Neural cell (in vitro differentiated cells): Measurements from ENCODE around the gene EIF4B. TPM values are rescaled to one million over a fixed set of nuclear protein-coding genes. Genes with fewer than 3 reads are reported as not detected.

ENCODE experiments used
- H2AFZ ChIP-seq: fragments of 200-600, 300-800 bp; sonication (generic), shearing (Covaris generic); 2 replicates; pipeline ENCODE4 v1.6.0; 2014; ENCODE audit warnings: low read depth, mild to moderate bottlenecking, antibody characterized with exemption, low read length, moderate library complexity
- H3F3A ChIP-seq: fragments of 200-600 bp; shearing (Covaris generic); 2 replicates; pipeline ENCODE4 v1.6.1; 2016; ENCODE audit warnings: mild to moderate bottlenecking, moderate library complexity, mixed read lengths, antibody characterized with exemption, low read length; ENCODE audit not compliant: insufficient read depth, poor library complexity, severe bottlenecking
- H3K27ac ChIP-seq: fragments of 200-600, 300-800 bp; sonication (generic), shearing (Covaris generic); 2 replicates; pipeline ENCODE4 v1.5.1; 2014; ENCODE audit warnings: mild to moderate bottlenecking, low read length, moderate library complexity
- H3K27me3 ChIP-seq: fragments of 300-800, 200-600 bp; sonication (generic), shearing (Covaris generic); 2 replicates; pipeline ENCODE4 v1.6.0; 2014; ENCODE audit warnings: mild to moderate bottlenecking, low read depth, low read length, moderate library complexity; ENCODE audit not compliant: insufficient read depth
- H3K36me3 ChIP-seq: fragments of 300-800, 200-600 bp; sonication (generic), shearing (Covaris generic); 2 replicates; pipeline ENCODE4 v1.5.1; 2014; ENCODE audit warnings: mild to moderate bottlenecking, antibody characterized with exemption, low read length, moderate library complexity; ENCODE audit not compliant: insufficient read depth
- H3K4me2 ChIP-seq: fragments of 300-800, 200-600 bp; sonication (generic), shearing (Covaris generic); 2 replicates; pipeline ENCODE4 v1.6.0; 2014; ENCODE audit warnings: mild to moderate bottlenecking, low read length
- H3K4me3 ChIP-seq: fragments of 300-800, 200-600 bp; sonication (generic), shearing (Covaris generic); 2 replicates; pipeline ENCODE4 v1.5.1; 2014; ENCODE audit warnings: mild to moderate bottlenecking, low read length, moderate library complexity
- H3K79me2 ChIP-seq: fragments of 200-600 bp; shearing (Covaris generic); replicated peaks from 2 replicates; pipeline ENCODE4 v1.6.0; 2014; ENCODE audit warnings: mild to moderate bottlenecking, low read length, moderate library complexity; ENCODE audit not compliant: insufficient read depth
- H3K9ac ChIP-seq: fragments of 300-800, 200-600 bp; sonication (generic), shearing (Covaris generic); 2 replicates; pipeline ENCODE4 v1.6.1; 2016; ENCODE audit warnings: mild to moderate bottlenecking, low read length, mixed read lengths
- H3K9me2 ChIP-seq: fragments of 200-600 bp; shearing (Covaris generic); 2 replicates; pipeline ENCODE4 v1.6.1; 2016; ENCODE audit warnings: mild to moderate bottlenecking, low read length, mixed read lengths; ENCODE audit not compliant: insufficient read depth
- H3K9me3 ChIP-seq: fragments of 200-600, 300-800 bp; sonication (generic), shearing (Covaris generic); 2 replicates; pipeline ENCODE4 v1.6.1; 2016; ENCODE audit warnings: mild to moderate bottlenecking, mixed run types, low read length, moderate library complexity, mixed read lengths
- H4K20me1 ChIP-seq: fragments of 200-600 bp; shearing (Covaris generic); 2 replicates; pipeline ENCODE4 v1.6.1; 2016; ENCODE audit warnings: mild to moderate bottlenecking, mixed run types; ENCODE audit not compliant: insufficient read depth
- CTCF ChIP-seq: fragments of 450-650 bp; IDR thresholded peaks from 2 replicates; pipeline ENCODE4 v1.5.1; 2014; ENCODE audit warnings: antibody characterized with exemption, mild to moderate bottlenecking, moderate library complexity; ENCODE audit not compliant: poor library complexity, severe bottlenecking
- EP300 ChIP-seq: fragments of 450-650 bp; conservative IDR thresholded peaks from 2 replicates; pipeline ENCODE4 v1.6.1; 2014; ENCODE audit warnings: antibody characterized with exemption, mild to moderate bottlenecking, moderate library complexity; ENCODE audit not compliant: poor library complexity, severe bottlenecking
- EZH2 ChIP-seq: fragments of 200-600, 300-800 bp; shearing (Covaris generic), sonication (generic); IDR thresholded peaks from 2 replicates; pipeline ENCODE4 v1.6.1; 2014; ENCODE audit warnings: antibody characterized with exemption, low read length, borderline replicate concordance, mild to moderate bottlenecking; ENCODE audit not compliant: insufficient read depth, poor library complexity, severe bottlenecking
- MXI1 ChIP-seq: fragments of 450-650 bp; conservative IDR thresholded peaks from 2 replicates; pipeline ENCODE4 v1.6.1; 2014; ENCODE audit warnings: antibody characterized with exemption, mild to moderate bottlenecking; ENCODE audit not compliant: poor library complexity, severe bottlenecking
- POLR2AphosphoS5 ChIP-seq: IDR thresholded peaks from 2 replicates; pipeline ENCODE4 v1.6.1; 2012
- RAD21 ChIP-seq: fragments of 450-650 bp; conservative IDR thresholded peaks from 2 replicates; pipeline ENCODE4 v1.6.1; 2014; ENCODE audit warnings: antibody characterized with exemption, mild to moderate bottlenecking, moderate library complexity
- REST ChIP-seq: IDR thresholded peaks from 2 replicates; pipeline ENCODE4 v1.6.1; 2012; ENCODE audit warnings: borderline replicate concordance
- SMC3 ChIP-seq: fragments of 450-650 bp; conservative IDR thresholded peaks from 2 replicates; pipeline ENCODE4 v1.6.1; 2014; ENCODE audit warnings: antibody characterized with exemption, mild to moderate bottlenecking, moderate library complexity; ENCODE audit not compliant: poor library complexity
- TAF1 ChIP-seq: IDR thresholded peaks from 2 replicates; pipeline ENCODE4 v1.6.1; 2012; ENCODE audit warnings: low read depth
- polyA plus RNA-seq: library from polyadenylated mRNA; depleted of rRNA; stranded (reverse); fragments of >200 nt; gene quantifications from 2 replicates; pipeline ENCODE4 v1.2.3, GENCODE V29; 2014

Gene EIF4B
- polyA plus RNA-seq, 1 donor from 2014 or later = 333 TPM

- no peak overlapping the region for H3K27ac ChIP-seq
- H3K79me2 ChIP-seq = no peaks in the 10 kb centered on the region
- H3K9me2 ChIP-seq = no peaks in the 10 kb centered on the region
- H3K4me2 ChIP-seq = no peak overlapping the region
- no peaks in the 10 kb centered on the region for H3K36me3 ChIP-seq
- H3K27me3 ChIP-seq = no peaks in the 10 kb centered on the region
- no peaks in the 10 kb centered on the region for H4K20me1 ChIP-seq
- H3F3A ChIP-seq = no peaks in the 10 kb centered on the region
- H2AFZ ChIP-seq = no peak overlapping the region
- H3K4me3 ChIP-seq = no peak overlapping the region
- TF ChIP-seq EZH2 (no peak), EP300 (no peak), RAD21 (no peak), SMC3 (no peak), REST (no peak)
- no peak overlapping the region for H3K9ac ChIP-seq
- no peaks in the 10 kb centered on the region for H3K9me3 ChIP-seq
Measured at GRCh38 chr12:53086361-53086760, 80.1 kb downstream of the EIF4B start.

- Histone ChIP-seq H3K4me3 (no peak overlapping the region), H3K27me3 (no peaks in the 10 kb centered on the region), H3K27ac (no peak overlapping the region), H4K20me1 (no peaks in the 10 kb centered on the region), H3K79me2 (no peaks in the 10 kb centered on the region), H2AFZ (no peak overlapping the region), H3K9me3 (no peaks in the 10 kb centered on the region), H3K36me3 (no peaks in the 10 kb centered on the region), H3F3A (no peaks in the 10 kb centered on the region), H3K9me2 (no peaks in the 10 kb centered on the region), H3K4me2 (no peak overlapping the region), H3K9ac (no peak overlapping the region)
- TF ChIP-seq SMC3 (no peak), MXI1 (no peak), EP300 (no peak), EZH2 (no peak), REST (no peak), CTCF (no peak), TAF1 (no peak), POLR2AphosphoS5 (no peak), RAD21 (no peak)
Measured at GRCh38 chr12:53090105-53090504, 83.8 kb downstream of the EIF4B start.
